Immature natural killer cell (primary cell): ENCODE data around the gene IL9. TPM values are rescaled to one million over a fixed set of nuclear protein-coding genes. Genes with fewer than 3 reads are reported as not detected.
"Not testable (repeated sequence)": the region's sequence is repeated elsewhere in the genome, so short reads cannot be mapped to it uniquely, and the experiment has no call there.

Source experiments
- DNase-seq, 3 donors: peaks; one replicate each; pipeline ENCODE4 v3.0.0; 2022; ENCODE audit warnings: mixed read lengths in 1 of 3
- H3K27ac Mint-ChIP-seq, 6 donors: one replicate each; pipeline ENCODE4 v1.8.0; 2020; ENCODE audit warnings: mixed read lengths in 6 of 6, mild to moderate bottlenecking in 5 of 6, inconsistent platforms in 4 of 6, moderate library complexity in 3 of 6
- H3K27me3 Mint-ChIP-seq, 3 donors: one replicate each; pipeline ENCODE4 v1.8.0; 2020 to 2021; ENCODE audit warnings: low read depth in 3 of 3, mild to moderate bottlenecking in 3 of 3, mixed read lengths in 3 of 3, moderate library complexity in 3 of 3, inconsistent platforms in 1 of 3
- H3K36me3 Mint-ChIP-seq, 3 donors: one replicate each; pipeline ENCODE4 v1.8.0; 2020; ENCODE audit warnings: mixed read lengths in 3 of 3, inconsistent platforms in 2 of 3, mild to moderate bottlenecking in 2 of 3
- H3K4me1 Mint-ChIP-seq, 2 donors: one replicate each; pipeline ENCODE4 v1.8.0; 2020; ENCODE audit warnings: inconsistent platforms in 2 of 2, mild to moderate bottlenecking in 2 of 2, mixed read lengths in 2 of 2, moderate library complexity in 1 of 2
- H3K4me3 Mint-ChIP-seq, 5 donors: one replicate each; pipeline ENCODE4 v1.8.0; 2020; ENCODE audit warnings: mild to moderate bottlenecking in 5 of 5, mixed read lengths in 5 of 5, inconsistent platforms in 3 of 5, moderate library complexity in 3 of 5
- H3K9me3 Mint-ChIP-seq, 6 donors: one replicate each; pipeline ENCODE4 v1.8.0; 2020; ENCODE audit warnings: mild to moderate bottlenecking in 6 of 6, mixed read lengths in 6 of 6, inconsistent platforms in 4 of 6, moderate library complexity in 3 of 6
- polyA plus RNA-seq, 3 donors: library from polyadenylated mRNA; unstranded; fragments of 300-500 nt; fragmentation: Illumina TruSeq; gene quantifications; one replicate each; pipeline ENCODE4 v1.2.3, GENCODE V29; 2021

Gene IL9
- polyA plus RNA-seq, 3 donors from 2014 or later: not detected

- Mint-ChIP-seq H3K27me3 (peaks cover 2 to 13% (median 4%) of the 10 kb centered on the region in 3 donors), H3K36me3 (no peaks in the 10 kb centered on the region), H3K9me3 (no peaks in the 10 kb centered on the region), H3K27ac (no peak overlapping the region), H3K4me1 (no peaks in the 10 kb centered on the region), H3K4me3 (no peak overlapping the region)
- no peak for DNase-seq
Measured at GRCh38 chr5:135871268-135871915, 24.2 kb downstream of the IL9 start.

- H3K36me3 Mint-ChIP-seq: no peaks in the 10 kb centered on the region
- no peaks in the 10 kb centered on the region for H3K4me1 Mint-ChIP-seq
- H3K9me3 Mint-ChIP-seq: no peaks in the 10 kb centered on the region
- H3K4me3 Mint-ChIP-seq: no peak overlapping the region
- no peak overlapping the region for H3K27ac Mint-ChIP-seq
- DNase-seq: no peak
- peaks cover 3 to 9% (median 3%) of the 10 kb centered on the region in 3 donors for H3K27me3 Mint-ChIP-seq
Measured at GRCh38 chr5:135869935-135870334, 25.7 kb downstream of the IL9 start.

GRCh38 chr5:135869276-135869675, 26.4 kb downstream of the IL9 start:
- Mint-ChIP-seq H3K4me1 (no peaks in the 10 kb centered on the region), H3K27me3 (peaks cover 3 to 7% (median 3%) of the 10 kb centered on the region in 3 donors), H3K9me3 (no peaks in the 10 kb centered on the region), H3K27ac (no peak overlapping the region), H3K4me3 (no peak overlapping the region), H3K36me3 (no peaks in the 10 kb centered on the region)
- no peak for DNase-seq

- DNase-seq: no peak
- no peak overlapping the region for H3K27ac Mint-ChIP-seq
- H3K9me3 Mint-ChIP-seq: no peaks in the 10 kb centered on the region
- peaks cover 3 to 7% (median 5%) of the 10 kb centered on the region in 3 donors for H3K27me3 Mint-ChIP-seq
- H3K4me1 Mint-ChIP-seq: no peaks in the 10 kb centered on the region
- H3K4me3 Mint-ChIP-seq: no peak overlapping the region
- no peaks in the 10 kb centered on the region for H3K36me3 Mint-ChIP-seq
Measured at GRCh38 chr5:135868681-135869080, 27.0 kb downstream of the IL9 start.

GRCh38 chr5:135867599-135867998, 28.0 kb downstream of the IL9 start:
- H3K4me1 Mint-ChIP-seq: no peaks in the 10 kb centered on the region
- peaks cover 0 to 2% (median 0%) of the 10 kb centered on the region in 6 donors for H3K9me3 Mint-ChIP-seq
- no peaks in the 10 kb centered on the region for H3K36me3 Mint-ChIP-seq
- peaks cover 3 to 7% (median 3%) of the 10 kb centered on the region in 3 donors for H3K27me3 Mint-ChIP-seq
- no peak overlapping the region for H3K27ac Mint-ChIP-seq
- no peak for DNase-seq
- no peak overlapping the region for H3K4me3 Mint-ChIP-seq

DNA sequence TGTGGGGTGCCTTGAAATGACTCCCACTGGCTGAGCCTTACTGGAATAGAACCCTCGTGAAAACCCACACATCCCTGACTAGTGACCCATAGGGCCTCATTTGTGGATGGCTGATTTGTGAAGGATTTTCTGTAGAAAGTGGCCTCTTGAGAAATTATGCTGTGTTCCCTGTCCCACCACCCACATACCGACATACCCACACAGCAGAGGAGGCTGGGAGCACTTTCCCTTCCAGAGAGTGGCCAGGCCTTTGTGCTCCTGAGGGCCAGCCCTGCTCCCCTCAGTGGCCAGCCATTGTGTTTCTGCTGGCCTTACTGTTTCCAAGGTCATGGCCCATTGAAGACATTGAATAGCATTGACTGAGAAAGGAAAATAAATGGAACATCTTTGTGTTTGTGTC, 29.6 kb downstream of the IL9 start:
- H3K4me1 Mint-ChIP-seq: no peaks in the 10 kb centered on the region
- H3K27ac Mint-ChIP-seq: no peak overlapping the region
- peaks cover 0 to 2% (median 0%) of the 10 kb centered on the region in 6 donors for H3K9me3 Mint-ChIP-seq
- H3K4me3 Mint-ChIP-seq: no peak overlapping the region
- DNase-seq: no peak
- H3K36me3 Mint-ChIP-seq: no peaks in the 10 kb centered on the region
- H3K27me3 Mint-ChIP-seq: peaks cover 3 to 4% (median 3%) of the 10 kb centered on the region in 3 donors

GRCh38 chr5:135864503-135865435, 30.9 kb downstream of the IL9 start:
- H3K27ac Mint-ChIP-seq: no peak overlapping the region
- H3K27me3 Mint-ChIP-seq: peaks cover 2 to 3% (median 3%) of the 10 kb centered on the region in 3 donors
- no peaks in the 10 kb centered on the region for H3K36me3 Mint-ChIP-seq
- H3K4me3 Mint-ChIP-seq: no peak overlapping the region
- peaks cover 0 to 2% (median 0%) of the 10 kb centered on the region in 6 donors for H3K9me3 Mint-ChIP-seq
- no peak for DNase-seq
- no peaks in the 10 kb centered on the region for H3K4me1 Mint-ChIP-seq

- H3K4me3 Mint-ChIP-seq: no peak overlapping the region
- H3K27me3 Mint-ChIP-seq: peaks cover 0 to 3% (median 0%) of the 10 kb centered on the region in 3 donors
- H3K27ac Mint-ChIP-seq: no peak overlapping the region
- peaks cover 0 to 2% (median 0%) of the 10 kb centered on the region in 6 donors for H3K9me3 Mint-ChIP-seq
- H3K36me3 Mint-ChIP-seq: no peaks in the 10 kb centered on the region
- H3K4me1 Mint-ChIP-seq: no peaks in the 10 kb centered on the region
- no peak for DNase-seq
Measured at GRCh38 chr5:135862744-135863143, 32.9 kb downstream of the IL9 start.

DNA sequence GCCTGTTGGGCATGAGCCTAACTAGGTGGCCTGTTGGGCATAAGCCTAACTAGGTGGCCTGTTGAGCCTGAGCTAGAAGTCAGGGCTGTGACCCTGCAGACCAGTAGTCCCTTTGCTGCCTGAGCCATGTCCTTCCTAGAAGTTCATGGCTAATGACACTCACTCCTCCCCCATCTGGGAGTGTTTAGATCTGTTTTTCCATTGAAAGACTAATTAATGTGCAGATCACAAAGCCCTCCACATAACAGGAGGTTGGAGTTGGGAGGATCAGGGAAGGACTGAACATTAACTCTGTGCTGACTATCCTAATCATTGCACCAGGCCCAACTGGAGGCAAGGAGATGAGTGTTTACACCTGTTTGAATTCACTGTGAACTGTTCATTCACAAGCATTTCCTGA, 33.6 kb downstream of the IL9 start:
- no peaks in the 10 kb centered on the region for H3K4me1 Mint-ChIP-seq
- no peak overlapping the region for H3K27ac Mint-ChIP-seq
- peaks cover 0 to 3% (median 0%) of the 10 kb centered on the region in 3 donors for H3K27me3 Mint-ChIP-seq
- no peaks in the 10 kb centered on the region for H3K36me3 Mint-ChIP-seq
- no peak overlapping the region for H3K4me3 Mint-ChIP-seq
- peaks cover 0 to 2% (median 0%) of the 10 kb centered on the region in 6 donors for H3K9me3 Mint-ChIP-seq
- DNase-seq: no peak

- no peaks in the 10 kb centered on the region for H3K36me3 Mint-ChIP-seq
- peaks cover 0 to 2% (median 0%) of the 10 kb centered on the region in 6 donors for H3K9me3 Mint-ChIP-seq
- DNase-seq: no peak
- H3K27ac Mint-ChIP-seq: no peak overlapping the region
- H3K4me1 Mint-ChIP-seq: no peaks in the 10 kb centered on the region
- no peak overlapping the region for H3K4me3 Mint-ChIP-seq
- peaks cover 0 to 3% (median 0%) of the 10 kb centered on the region in 3 donors for H3K27me3 Mint-ChIP-seq
Measured at GRCh38 chr5:135861641-135862040, 34.0 kb downstream of the IL9 start.

GRCh38 chr5:135859641-135860040, 36.0 kb downstream of the IL9 start:
- Mint-ChIP-seq H3K27me3 (peaks cover 0 to 1% (median 0%) of the 10 kb centered on the region in 3 donors), H3K4me3 (no peak overlapping the region)

GRCh38 chr5:135859186-135859585, 36.5 kb downstream of the IL9 start:
- H3K27ac Mint-ChIP-seq, DNase-seq, H3K4me3 Mint-ChIP-seq: not testable (repeated sequence)

More at GRCh38 chr5:135859641-135860040, 36.0 kb downstream of the IL9 start:
- no peaks in the 10 kb centered on the region for H3K36me3 Mint-ChIP-seq
- no peak for DNase-seq
- H3K9me3 Mint-ChIP-seq: peaks cover 0 to 2% (median 0%) of the 10 kb centered on the region in 6 donors
- no peak overlapping the region for H3K27ac Mint-ChIP-seq
- H3K4me1 Mint-ChIP-seq: no peaks in the 10 kb centered on the region

DNA sequence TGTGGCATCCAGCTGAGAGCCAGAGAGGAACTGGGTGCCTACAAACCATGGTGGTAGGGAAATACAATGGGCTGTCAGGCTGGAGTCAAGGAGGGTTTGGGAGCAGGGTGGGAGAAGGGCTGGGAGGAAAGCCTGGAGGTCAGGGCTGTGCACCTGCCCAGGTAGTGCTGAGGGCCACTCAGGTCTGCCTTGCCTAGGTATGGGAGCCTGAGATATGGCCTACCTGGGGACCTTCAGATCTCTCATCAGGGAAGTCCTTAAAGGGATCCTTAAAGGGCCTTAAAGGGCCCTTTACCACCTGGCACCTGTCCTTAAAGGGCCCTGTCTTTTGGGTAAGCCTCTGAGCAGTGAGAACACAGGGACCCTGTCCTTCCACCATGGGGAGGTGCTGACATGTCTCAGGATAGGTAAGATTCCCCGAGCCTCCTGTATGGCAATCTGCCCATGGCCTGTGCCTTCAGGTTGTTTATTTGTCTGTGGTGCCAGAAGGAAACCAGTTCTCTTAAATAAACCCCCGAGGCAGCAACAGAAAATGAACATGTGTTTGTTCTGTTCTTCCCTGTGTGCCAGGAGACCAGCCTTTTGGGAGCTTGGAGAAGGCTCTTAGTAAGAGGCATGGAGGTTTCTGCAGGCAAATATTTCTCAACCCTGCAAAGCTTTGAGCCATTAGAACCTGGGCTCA, 37.9 kb downstream of the IL9 start:
- H3K4me1 Mint-ChIP-seq: no peaks in the 10 kb centered on the region

More at GRCh38 chr5:135859186-135859585, 36.5 kb downstream of the IL9 start:
- H3K9me3 Mint-ChIP-seq, H3K4me1 Mint-ChIP-seq, H3K36me3 Mint-ChIP-seq, H3K27me3 Mint-ChIP-seq: not testable (repeated sequence)

More for the DNA sequence above, 37.9 kb downstream of the IL9 start:
- no peak for DNase-seq
- Mint-ChIP-seq H3K4me3 (no peak overlapping the region), H3K36me3 (no peaks in the 10 kb centered on the region), H3K27ac (no peak overlapping the region), H3K9me3 (no peaks in the 10 kb centered on the region), H3K27me3 (no peaks in the 10 kb centered on the region)
